Esophagus squamous epithelium (tissue), 4 donors: Measurements from ENCODE around the gene GET3.

Experiments
- POLR2A ChIP-seq, 4 donors: fragments of 450-650 bp; IDR thresholded peaks; one replicate each; pipeline ENCODE4 v1.6.1; 2017; ENCODE audit warnings: antibody characterized with exemption in 4 of 4, mild to moderate bottlenecking in 4 of 4, moderate library complexity in 3 of 4
- TF ChIP-seq, protein P1 (sequence below), 6 experiments: fragments of 450-650 bp in 4 of 6; fragments of 200-600 bp in 2 of 6; sonication (generic) in 2 of 6; IDR thresholded peaks; one replicate each; pipeline ENCODE4 v1.5.1; 2016 to 2019; ENCODE audit warnings: antibody characterized with exemption in 6 of 6, mild to moderate bottlenecking in 4 of 6, moderate library complexity in 4 of 6

DNA sequence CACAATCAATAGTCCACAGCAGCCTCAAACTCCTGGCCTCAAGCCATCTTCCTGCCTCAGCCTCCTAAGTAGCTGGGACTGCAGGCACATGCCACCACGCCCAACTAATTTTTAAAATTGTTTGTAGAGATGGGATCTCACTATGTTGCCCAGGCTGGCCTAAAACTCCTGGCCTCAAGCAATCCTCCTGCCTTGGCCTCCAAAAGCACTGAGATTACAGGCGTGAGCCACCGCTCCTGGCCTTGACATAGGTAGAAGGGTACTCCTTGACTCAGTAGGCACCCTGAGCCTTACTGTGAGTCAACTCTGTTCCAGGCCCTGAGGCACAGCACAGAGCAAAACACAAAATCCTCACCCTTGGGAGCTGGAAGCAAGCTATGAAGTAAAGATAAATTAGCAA lies 21.4 kb upstream of the GET3 start:
- TF ChIP-seq, protein P1, sequence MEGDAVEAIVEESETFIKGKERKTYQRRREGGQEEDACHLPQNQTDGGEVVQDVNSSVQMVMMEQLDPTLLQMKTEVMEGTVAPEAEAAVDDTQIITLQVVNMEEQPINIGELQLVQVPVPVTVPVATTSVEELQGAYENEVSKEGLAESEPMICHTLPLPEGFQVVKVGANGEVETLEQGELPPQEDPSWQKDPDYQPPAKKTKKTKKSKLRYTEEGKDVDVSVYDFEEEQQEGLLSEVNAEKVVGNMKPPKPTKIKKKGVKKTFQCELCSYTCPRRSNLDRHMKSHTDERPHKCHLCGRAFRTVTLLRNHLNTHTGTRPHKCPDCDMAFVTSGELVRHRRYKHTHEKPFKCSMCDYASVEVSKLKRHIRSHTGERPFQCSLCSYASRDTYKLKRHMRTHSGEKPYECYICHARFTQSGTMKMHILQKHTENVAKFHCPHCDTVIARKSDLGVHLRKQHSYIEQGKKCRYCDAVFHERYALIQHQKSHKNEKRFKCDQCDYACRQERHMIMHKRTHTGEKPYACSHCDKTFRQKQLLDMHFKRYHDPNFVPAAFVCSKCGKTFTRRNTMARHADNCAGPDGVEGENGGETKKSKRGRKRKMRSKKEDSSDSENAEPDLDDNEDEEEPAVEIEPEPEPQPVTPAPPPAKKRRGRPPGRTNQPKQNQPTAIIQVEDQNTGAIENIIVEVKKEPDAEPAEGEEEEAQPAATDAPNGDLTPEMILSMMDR (IDR thresholded peaks at IDR 0.05) = no peak
- no peak for TF ChIP-seq POLR2A (IDR thresholded peaks at IDR 0.05)
